BE2C (cell line): ENCODE results near the gene SRSF8.

Experiments
- DNase-seq: peaks from one replicate; pipeline ENCODE4 v3.0.0-alpha.2; 2020
- H3K27me3 ChIP-seq: fragments of 250-450 bp; sonication (Bioruptor Pico); 2 replicates; pipeline ENCODE4 v1.5.1; 2020; ENCODE audit warnings: mild to moderate bottlenecking
- H3K36me3 ChIP-seq: fragments of 250-450 bp; sonication (Bioruptor Pico); 2 replicates; pipeline ENCODE4 v1.5.1; 2020; ENCODE audit warnings: mild to moderate bottlenecking
- H3K4me1 ChIP-seq: fragments of 250-450 bp; sonication (Bioruptor Pico); 2 replicates; pipeline ENCODE4 v1.5.1; 2020
- H3K4me3 ChIP-seq: 2 replicates; pipeline ENCODE4 v1.5.1; 2011; ENCODE audit warnings: low read depth, low read length
- H3K9me3 ChIP-seq: fragments of 250-450 bp; sonication (Bioruptor Pico); 2 replicates; pipeline ENCODE4 v1.5.1; 2020
- CTCF ChIP-seq: IDR thresholded peaks from 2 replicates; pipeline ENCODE4 v1.5.1; 2012; ENCODE audit warnings: mild to moderate bottlenecking, low read depth, low read length

Gene SRSF8

DNA sequence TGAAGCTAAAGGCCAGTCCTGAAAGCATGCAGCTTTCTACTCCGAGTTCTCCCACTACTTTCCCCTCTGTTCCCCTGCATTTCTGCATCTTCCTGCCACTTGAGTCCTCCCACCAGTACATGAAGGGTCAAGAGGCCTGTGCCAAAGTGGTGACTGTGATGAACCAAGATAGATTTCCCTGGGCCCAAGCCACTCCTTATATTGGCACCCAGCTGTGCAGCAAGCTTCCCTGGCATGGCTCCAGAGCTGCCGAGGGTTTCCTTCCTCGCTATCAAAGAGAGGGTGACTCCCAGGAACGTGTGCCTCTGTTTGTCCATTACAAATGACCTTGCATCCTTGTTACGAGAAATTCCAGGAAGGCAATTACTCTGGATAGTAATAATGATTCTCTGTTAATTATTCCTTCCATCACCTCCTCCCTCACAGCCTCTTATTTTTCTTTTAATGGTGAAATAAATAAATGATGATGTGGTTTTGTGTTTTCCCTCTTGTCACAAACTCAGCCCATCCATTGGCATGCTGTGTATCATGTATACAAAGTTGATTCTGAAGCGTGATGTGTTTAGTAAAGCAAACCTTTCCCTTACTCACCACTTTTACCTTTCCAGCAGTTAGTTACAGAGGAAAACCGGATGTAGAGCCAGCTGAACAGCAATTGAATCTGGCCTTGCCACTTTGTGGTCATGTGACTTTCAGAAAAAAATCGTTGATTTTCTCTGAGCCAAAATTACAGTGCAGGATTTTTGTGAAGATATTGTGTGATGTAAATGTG lies 8.3 kb downstream of the SRSF8 start:
- H3K4me3 ChIP-seq, result no peak overlapping the region
- no peaks in the 10 kb centered on the region for H3K9me3 ChIP-seq
- peaks cover 6% of the 10 kb centered on the region; the same call in 1 of the 2 replicates for H3K36me3 ChIP-seq
- no peaks in the 10 kb centered on the region for H3K4me1 ChIP-seq
- peak; percentile 45 for DNase-seq
- no peaks in the 10 kb centered on the region for H3K27me3 ChIP-seq
- TF ChIP-seq CTCF, result no peak

GRCh38 chr11:95076416-95076815 lies 9.7 kb downstream of the SRSF8 start:
- no peaks in the 10 kb centered on the region for H3K9me3 ChIP-seq

GRCh38 chr11:95076981-95077380 lies 10.3 kb downstream of the SRSF8 start:
- H3K9me3 ChIP-seq, result no peaks in the 10 kb centered on the region
- H3K4me1 ChIP-seq, result no peaks in the 10 kb centered on the region
- no peak for TF ChIP-seq CTCF
- H3K27me3 ChIP-seq, result no peaks in the 10 kb centered on the region
- no peaks in the 10 kb centered on the region for H3K36me3 ChIP-seq
- DNase-seq, result no peak
- no peak overlapping the region for H3K4me3 ChIP-seq

More at GRCh38 chr11:95076416-95076815, 9.7 kb downstream of the SRSF8 start:
- Histone ChIP-seq H3K4me3 (no peak overlapping the region), H3K4me1 (no peaks in the 10 kb centered on the region), H3K27me3 (no peaks in the 10 kb centered on the region), H3K36me3 (no peaks in the 10 kb centered on the region)
- TF ChIP-seq CTCF, result no peak
- DNase-seq, result no peak

GRCh38 chr11:95078526-95078925 lies 11.8 kb downstream of the SRSF8 start:
- Histone ChIP-seq H3K4me3 (no peak overlapping the region), H3K4me1 (no peaks in the 10 kb centered on the region), H3K36me3 (no peaks in the 10 kb centered on the region), H3K27me3 (no peaks in the 10 kb centered on the region), H3K9me3 (no peaks in the 10 kb centered on the region)
- DNase-seq, result no peak
- TF ChIP-seq CTCF, result no peak

DNA sequence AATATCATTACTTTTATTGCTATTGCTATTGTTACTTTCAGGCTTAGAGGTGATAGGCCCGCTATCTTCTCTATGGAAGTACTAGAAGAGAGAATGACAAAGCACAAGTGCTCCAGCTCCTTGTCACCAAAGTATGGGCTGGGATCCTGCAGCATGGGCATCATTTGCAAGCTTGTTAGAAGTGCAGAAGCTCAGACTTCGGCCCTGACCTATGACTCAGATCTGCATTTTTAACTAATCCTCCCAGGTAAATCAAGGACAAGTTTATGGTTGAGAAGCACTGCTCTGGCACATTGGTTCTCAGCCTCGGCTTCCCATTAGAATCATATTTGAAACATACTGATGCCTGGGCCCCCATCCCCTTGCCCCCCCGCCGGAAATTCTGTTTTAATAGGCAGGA lies 14.3 kb downstream of the SRSF8 start:
- Histone ChIP-seq H3K4me3 (no peak overlapping the region), H3K27me3 (no peaks in the 10 kb centered on the region)

More for the DNA sequence above, 14.3 kb downstream of the SRSF8 start:
- Histone ChIP-seq H3K9me3 (no peaks in the 10 kb centered on the region), H3K36me3 (no peaks in the 10 kb centered on the region), H3K4me1 (no peaks in the 10 kb centered on the region)
- DNase-seq, result no peak
- no peak for TF ChIP-seq CTCF
